Stomach (tissue), 9 donors: ENCODE measurements around the gene CYP4V2. TPM values are rescaled to one million over a fixed set of nuclear protein-coding genes. Genes with fewer than 3 reads are reported as not detected.
A peak's percentile ranks its signal among the peaks of the same experiment; 100 is the strongest.

ENCODE experiments used
- DNase-seq, 2 donors: peaks; one replicate each; pipeline versions ENCODE4 v3.0.0 to v3.0.0-alpha.2; 2013 to 2019
- H3K27ac ChIP-seq, 5 donors: fragments of 200-600 bp in 4 of 5; sonication (generic) in 4 of 5; one replicate each; pipeline ENCODE4 v1.5.1; 2013 to 2019; ENCODE audit warnings: mild to moderate bottlenecking in 1 of 5, moderate library complexity in 1 of 5
- H3K27me3 ChIP-seq, 3 donors: fragments of 200-600 bp; sonication (generic); one replicate each; pipeline ENCODE4 v1.5.1; 2017 to 2019; ENCODE audit warnings: mixed run types in 1 of 3
- H3K36me3 ChIP-seq, 4 donors: fragments of 200-600 bp; sonication (generic); 1 replicate in 3 of 4; 2 replicates in 1 of 4; pipeline ENCODE4 v1.5.1; 2016 to 2019
- H3K4me1 ChIP-seq, 4 donors: fragments of 200-600 bp; sonication (generic); one replicate each; pipeline ENCODE4 v1.5.1; 2016 to 2019
- H3K4me3 ChIP-seq, 4 donors: fragments of 200-600 bp; sonication (generic) in 3 of 4; one replicate each; pipeline ENCODE4 v1.5.1; 2016 to 2019; ENCODE audit warnings: mild to moderate bottlenecking in 1 of 4
- H3K9me3 ChIP-seq, 4 donors: fragments of 200-600 bp; sonication (generic); one replicate each; pipeline ENCODE4 v1.5.1; 2016 to 2019
- CTCF ChIP-seq, 7 experiments: fragments of 450-650 bp in 4 of 7; fragments of 200-600 bp in 3 of 7; sonication (generic) in 3 of 7; IDR thresholded peaks; one replicate each; pipeline ENCODE4 v1.5.1; 2016 to 2019; ENCODE audit warnings: antibody characterized with exemption in 7 of 7, control low read depth in 2 of 7, mild to moderate bottlenecking in 1 of 7
- EP300 ChIP-seq: sonication (generic); formaldehyde crosslinking; IDR thresholded peaks from one replicate; pipeline ENCODE4 v1.6.1; 2017; ENCODE audit warnings: antibody characterized with exemption
- POLR2A ChIP-seq, 4 donors: fragments of 450-650 bp; IDR thresholded peaks; one replicate each; pipeline ENCODE4 v1.6.1; 2016; ENCODE audit warnings: antibody characterized with exemption in 4 of 4, control low read depth in 2 of 4, mild to moderate bottlenecking in 1 of 4, moderate library complexity in 1 of 4
- POLR2AphosphoS5 ChIP-seq, 3 donors: sonication (generic); formaldehyde crosslinking; IDR thresholded peaks; one replicate each; pipeline ENCODE4 v1.6.1; 2016; ENCODE audit warnings: antibody characterized with exemption in 3 of 3
- WGBS, 5 donors: extraction: QIAGEN DNeasy Blood & Tissue Kit in 3 of 5; methylation state at CpG; one replicate each; pipeline versions ENCODE4 v1.1.5 to v1.1.7; 2013 to 2018; 5-methylcytosine and 5-hydroxymethylcytosine counted together
- intact Hi-C: fragments of 100-400 bp; cut with DNase I; formaldehyde crosslinking; loops from one replicate; pipeline ENCODE4 v1.15.1; 2023; ENCODE audit warnings: low total_unique reads
- polyA plus RNA-seq, 3 donors: library from polyadenylated mRNA; stranded (reverse); fragments of 200-250 nt; gene quantifications; one replicate each; pipeline ENCODE4 v1.2.3, GENCODE V29; 2013
- total RNA-seq, 5 donors: library from RNA; depleted of rRNA; stranded (reverse); fragments of >200 nt; gene quantifications; one replicate each; pipeline versions ENCODE4 v1.1.0 to v1.2.3, GENCODE V29; 2014 to 2016
- donor health status: healthy with polysubstance abuse.
- donor health status: Bipolar disorder and iron deficiency.
- donor health status: healthy.

Gene CYP4V2
- total and polyA plus RNA-seq, 8 donors = 6.0 to 33.2 (median 12.4) TPM

GRCh38 chr4:186225848-186226247, 34.5 kb downstream of the CYP4V2 start:
- Histone ChIP-seq H3K4me1 (peaks cover 0 to 14% (median 0%) of the 10 kb centered on the region in 4 donors), H3K9me3 (peaks cover 0 to 32% (median 16%) of the 10 kb centered on the region in 4 donors), H3K27ac (no peak overlapping the region), H3K4me3 (no peak overlapping the region), H3K36me3 (no peaks in the 10 kb centered on the region), H3K27me3 (no peaks in the 10 kb centered on the region)
- intact Hi-C loops = no loop called here
- no peak for DNase-seq
- TF ChIP-seq CTCF (IDR thresholded peaks at IDR 0.05) (no peak), EP300 (no peak), POLR2A (IDR thresholded peaks at IDR 0.05) (no peak), POLR2AphosphoS5 (IDR thresholded peaks at IDR 0.05) (no peak)

DNA sequence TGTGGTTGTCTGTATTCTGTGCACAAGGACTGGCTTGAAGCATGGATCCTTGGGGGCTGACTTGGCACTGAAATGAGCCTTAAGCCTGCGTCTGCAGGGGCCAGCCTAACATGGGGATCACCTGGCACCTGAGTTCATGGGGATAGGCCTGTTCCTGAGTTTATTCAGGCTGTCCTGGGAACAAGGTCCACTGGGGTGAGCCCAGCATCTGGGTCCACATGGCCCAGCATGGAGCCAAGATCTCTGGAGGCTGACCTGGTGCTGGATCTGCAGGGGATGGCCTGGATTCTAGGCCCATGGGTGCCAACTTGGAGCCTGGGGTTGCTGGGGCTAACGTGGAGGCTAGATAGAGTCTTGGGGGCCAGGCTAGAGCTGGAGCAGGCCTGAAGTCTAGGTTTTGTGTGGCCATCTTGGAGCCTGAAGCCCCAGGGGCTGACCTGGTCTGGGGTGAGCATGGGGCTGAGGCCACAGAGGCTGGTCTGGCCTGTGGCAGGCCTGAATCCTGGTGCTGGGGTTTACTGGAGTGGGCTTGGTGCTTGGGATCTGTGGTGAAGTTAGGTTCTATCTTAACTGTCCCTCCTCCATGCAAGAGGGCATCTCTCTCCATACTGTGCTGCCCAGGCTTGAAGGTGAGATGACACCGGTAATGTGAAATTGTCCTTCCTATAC, 35.3 kb downstream of the CYP4V2 start:
- Histone ChIP-seq H3K9me3 (peaks cover 0 to 32% (median 16%) of the 10 kb centered on the region in 4 donors), H3K4me3 (no peak overlapping the region), H3K27me3 (no peaks in the 10 kb centered on the region), H3K27ac (no peak overlapping the region), H3K4me1 (peaks cover 0 to 14% (median 0%) of the 10 kb centered on the region in 4 donors), H3K36me3 (no peaks in the 10 kb centered on the region)
- intact Hi-C loops = no loop called here
- 83 to 95% (median 93%) methylated on average over 2 to 3 of the region's 3 CpGs for WGBS, 5 donors
- no peak for DNase-seq
- TF ChIP-seq POLR2AphosphoS5 (IDR thresholded peaks at IDR 0.05) = no peak

DNA sequence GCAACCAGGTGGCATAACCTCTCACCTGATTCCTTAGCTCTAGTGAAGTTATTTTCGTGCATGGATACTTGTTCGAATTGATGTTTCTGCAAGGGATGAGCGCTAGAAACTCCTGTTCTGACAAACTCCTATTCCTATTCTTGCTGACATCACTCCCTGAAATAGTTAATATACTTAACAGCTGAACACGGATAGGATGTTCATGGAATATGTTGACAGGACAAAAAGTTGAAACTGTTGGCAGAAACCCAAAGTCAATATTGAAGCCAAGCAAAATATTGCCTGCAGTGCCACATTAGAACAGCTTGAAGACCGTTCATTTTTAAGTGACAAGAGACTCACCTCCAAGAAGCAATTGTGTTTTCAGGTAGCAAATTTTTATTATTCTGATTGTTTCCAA, 35.9 kb downstream of the CYP4V2 start, which contains the start of gene KLKB1:
Gene KLKB1, plus strand, starts transcription at position 287 of the 400 bp plus-strand sequence. CDS start 689 bp downstream, outside the sequence.
- no peak within 1 kb of the TSS for H3K27ac ChIP-seq
- peaks cover 0 to 14% (median 0%) of the 10 kb centered on the region in 4 donors for H3K4me1 ChIP-seq
- H3K27me3 ChIP-seq = no peaks in the 10 kb centered on the region
- intact Hi-C loops = no loop called here
- H3K4me3 ChIP-seq = no peak within 1 kb of the TSS
- TF ChIP-seq CTCF (IDR thresholded peaks at IDR 0.05) = no peak
- TF ChIP-seq EP300 = no peak
- TF ChIP-seq POLR2AphosphoS5 (IDR thresholded peaks at IDR 0.05) = no peak
- TF ChIP-seq POLR2A (IDR thresholded peaks at IDR 0.05) = no peak
- H3K9me3 ChIP-seq = peaks cover 0 to 32% (median 16%) of the 10 kb centered on the region in 4 donors
- peak in 1 of 2 donors; percentile 76 for DNase-seq
- no peaks in the 10 kb centered on the region for H3K36me3 ChIP-seq
- 39 to 68% (median 58%) methylated on average over 5 of the region's 5 CpGs for WGBS, 5 donors

DNA sequence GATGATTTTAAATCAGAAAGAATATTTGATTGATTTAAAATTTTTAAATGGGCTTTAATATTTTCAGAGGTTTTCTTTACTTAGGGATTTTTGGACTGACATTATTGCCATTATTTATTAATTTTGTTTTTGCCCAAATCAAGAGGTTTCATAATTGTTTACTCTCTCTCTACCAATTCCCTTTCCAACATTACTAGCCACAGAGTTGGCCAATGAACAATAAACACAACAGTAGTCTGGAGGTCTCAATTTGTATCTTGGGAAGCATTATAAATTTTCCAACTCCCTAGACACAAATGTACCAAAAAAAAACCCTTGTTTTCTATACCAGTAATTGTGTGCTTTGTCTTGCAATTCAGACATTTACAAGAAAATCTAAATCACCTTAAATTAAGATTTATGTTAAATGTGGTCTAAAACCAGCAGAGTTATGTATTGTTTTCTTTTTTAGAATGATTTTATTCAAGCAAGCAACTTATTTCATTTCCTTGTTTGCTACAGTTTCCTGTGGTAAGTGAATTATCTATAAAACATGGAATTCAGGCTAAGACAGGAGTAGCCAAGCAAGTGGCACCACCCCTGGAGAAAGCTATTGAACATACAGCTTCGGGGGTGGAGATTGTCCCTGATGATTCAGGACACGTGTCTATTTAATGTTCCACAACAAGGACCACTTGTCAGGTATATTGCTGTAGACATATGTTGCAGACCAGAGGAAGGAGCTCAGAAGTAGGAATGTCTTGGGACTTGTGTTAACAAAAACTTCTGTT, 36.6 kb downstream of the CYP4V2 start:
- Histone ChIP-seq H3K36me3 (no peaks in the 10 kb centered on the region), H3K27ac (no peak overlapping the region), H3K9me3 (peaks cover 0 to 32% (median 16%) of the 10 kb centered on the region in 4 donors), H3K4me1 (peaks cover 0 to 14% (median 0%) of the 10 kb centered on the region in 4 donors), H3K4me3 (no peak overlapping the region), H3K27me3 (no peaks in the 10 kb centered on the region)
- intact Hi-C loops = no loop called here
- 20 to 37% (median 28%) methylated on average over 2 of the region's 2 CpGs for WGBS, 5 donors
- TF ChIP-seq POLR2AphosphoS5 (IDR thresholded peaks at IDR 0.05) = no peak
- TF ChIP-seq CTCF (IDR thresholded peaks at IDR 0.05) = no peak
- TF ChIP-seq POLR2A (IDR thresholded peaks at IDR 0.05) = no peak
- TF ChIP-seq EP300 = no peak
- DNase-seq = no peak
